Measurements from ENCODE around the gene HCK.
"Not testable (repeated sequence)": the region's sequence is repeated elsewhere in the genome, so short reads cannot be mapped to it uniquely, and the experiment has no call there.

HCK gene

DNA sequence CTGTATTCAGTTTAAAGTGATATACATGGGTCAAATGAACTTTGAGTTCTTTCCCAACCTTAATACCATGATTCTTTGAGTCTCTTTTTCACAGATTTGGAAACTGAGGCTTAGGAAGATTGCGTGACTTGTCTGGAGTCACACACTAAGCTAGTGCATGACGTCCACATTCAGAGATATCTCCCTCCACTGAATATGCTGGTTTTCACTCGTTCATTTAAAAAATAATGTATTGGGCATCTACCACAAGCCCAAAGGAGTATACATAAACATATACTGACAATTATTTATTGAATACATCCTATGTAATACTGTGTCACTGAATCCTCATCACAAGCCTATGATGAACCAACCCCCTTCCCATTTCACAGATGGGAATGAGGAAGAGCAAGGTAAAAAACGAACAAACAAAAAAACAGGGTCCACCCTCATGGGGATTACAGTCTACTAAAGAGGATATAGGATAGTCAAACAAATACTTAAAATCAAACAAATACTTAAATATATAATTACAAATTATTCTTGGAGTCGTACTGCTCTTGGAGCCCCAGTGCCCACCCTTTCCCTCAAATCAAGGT lies 56.9 kb downstream of the HCK start:
- DNase-seq (ENCODE audit: low read depth): no peak

DNA sequence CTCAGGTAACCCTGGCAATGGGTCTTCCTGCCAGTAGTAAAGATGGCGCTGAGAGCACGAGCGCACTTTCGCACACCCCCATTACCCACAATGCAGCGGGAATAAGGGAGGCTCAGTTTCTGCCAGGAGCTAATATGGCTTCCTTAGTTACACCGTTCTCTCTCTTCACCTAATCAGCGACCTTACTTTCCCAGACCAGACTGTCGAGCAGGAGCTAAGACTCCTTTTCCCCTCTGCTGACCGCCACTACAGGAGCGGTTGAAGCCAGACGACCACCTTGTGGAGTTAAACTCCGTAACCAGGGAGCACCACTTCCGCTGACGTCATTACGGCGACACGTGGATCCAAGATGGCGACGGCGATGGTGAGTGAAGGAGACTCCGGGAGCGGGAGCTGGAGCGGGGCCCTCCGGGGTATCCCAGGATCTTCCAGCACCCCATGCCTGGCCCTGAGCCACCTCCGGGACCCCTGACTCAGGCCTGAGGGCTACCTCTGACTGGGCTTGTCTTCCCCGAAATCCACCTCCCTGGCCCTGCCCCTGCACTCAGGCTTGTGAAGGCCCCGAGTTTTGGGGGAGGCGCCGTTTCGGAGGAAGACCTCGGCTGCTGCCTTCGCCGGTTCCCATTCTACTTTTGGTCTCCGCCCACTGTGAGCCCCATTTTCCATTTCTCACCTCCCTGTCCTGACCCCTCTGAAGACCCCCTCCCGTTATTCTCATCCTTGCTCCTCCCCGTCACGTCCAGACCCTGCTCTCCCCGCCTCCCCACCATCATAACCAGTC lies 57.5 kb downstream of the HCK start, which contains the start of gene TM9SF4:
TM9SF4 (plus strand) TSS at position 323 of the 781 bp plus-strand sequence; CDS start at position 350, 27 bp downstream.
- peak; percentile 70 for DNase-seq (ENCODE audit: low read depth)

- no peak for DNase-seq (ENCODE audit: low read depth)
Observed at GRCh38 chr20:32110173-32110704, 58.2 kb downstream of the HCK start.

- DNase-seq (ENCODE audit: low read depth): no peak
Observed at GRCh38 chr20:32110727-32111126, 58.7 kb downstream of the HCK start.

GRCh38 chr20:32111156-32111686 lies 59.2 kb downstream of the HCK start:
- DNase-seq (ENCODE audit: low read depth): no peak

DNA sequence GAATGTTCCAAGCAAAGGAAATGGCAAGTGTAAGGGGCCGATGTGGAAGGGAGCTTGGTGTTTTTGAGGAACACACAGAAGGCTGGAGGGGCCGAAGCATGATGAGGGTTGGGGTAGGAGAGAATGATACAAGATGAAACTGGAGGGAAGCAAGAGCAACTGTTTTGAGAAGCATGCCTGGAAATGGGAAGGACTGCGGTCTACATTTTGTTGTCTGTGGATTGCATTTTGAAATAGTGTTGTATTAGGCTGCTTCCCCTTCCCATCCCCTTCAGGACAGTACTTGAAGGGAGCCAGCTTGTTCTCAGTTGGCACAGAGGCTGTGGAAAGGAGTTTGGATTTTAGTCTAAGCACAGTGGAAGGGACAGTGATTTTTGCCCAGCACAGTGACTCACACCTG lies 59.7 kb downstream of the HCK start:
- no peak for DNase-seq (ENCODE audit: low read depth)

DNA sequence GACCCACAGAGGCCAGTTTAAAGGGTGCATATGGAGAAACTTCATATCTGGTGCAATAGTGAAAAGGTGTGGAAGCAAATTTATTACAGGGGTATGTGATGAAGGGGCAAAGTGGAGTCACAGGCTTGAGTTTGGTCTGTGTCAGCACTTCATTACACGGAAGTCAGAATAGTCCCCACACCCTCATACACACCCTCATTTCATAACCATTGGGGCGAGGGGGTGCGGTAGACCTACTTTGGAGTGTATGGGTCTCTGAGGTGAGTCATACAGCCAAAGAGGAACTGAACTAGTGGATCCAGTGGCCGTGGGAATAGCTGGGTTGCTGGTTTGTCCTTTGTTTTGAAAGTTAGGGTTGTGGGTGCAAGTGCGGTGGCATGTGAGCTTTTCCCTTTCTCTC lies 60.8 kb downstream of the HCK start:
- DNase-seq (ENCODE audit: low read depth): no peak

GRCh38 chr20:32113591-32114260 lies 61.7 kb downstream of the HCK start:
- no peak for DNase-seq (ENCODE audit: low read depth)

DNA sequence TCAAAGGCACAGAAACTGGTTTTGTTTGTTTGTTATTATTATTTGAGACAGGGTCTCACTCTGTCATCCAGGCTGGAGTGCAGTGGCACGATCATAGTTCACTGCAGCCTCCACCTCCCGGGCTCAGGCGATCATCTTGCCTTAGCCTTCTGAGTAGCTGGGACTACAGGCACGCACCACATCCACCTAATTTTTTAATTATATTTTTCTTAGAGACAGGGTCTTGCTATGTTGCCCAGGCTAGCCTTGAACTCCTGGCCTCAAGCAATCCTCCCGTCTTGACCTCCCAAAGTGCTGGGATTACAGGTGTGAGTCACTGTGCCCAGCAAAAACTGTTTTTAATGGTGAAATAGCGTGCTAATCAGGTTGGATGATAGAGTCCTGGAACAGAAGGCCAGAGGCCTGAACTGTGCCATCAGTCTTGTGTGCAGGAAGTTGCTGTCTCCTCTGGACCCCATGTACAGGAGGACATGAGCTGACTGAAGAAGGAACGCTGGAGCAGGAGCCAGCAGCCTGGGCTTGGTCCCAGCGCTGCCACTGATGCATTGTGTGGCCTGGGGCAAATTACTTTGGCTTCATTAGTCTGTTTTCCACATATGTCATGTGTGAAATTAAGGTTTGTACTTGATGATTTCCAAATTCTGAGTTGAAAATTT lies 62.4 kb downstream of the HCK start:
- no peak for DNase-seq (ENCODE audit: low read depth)

DNA sequence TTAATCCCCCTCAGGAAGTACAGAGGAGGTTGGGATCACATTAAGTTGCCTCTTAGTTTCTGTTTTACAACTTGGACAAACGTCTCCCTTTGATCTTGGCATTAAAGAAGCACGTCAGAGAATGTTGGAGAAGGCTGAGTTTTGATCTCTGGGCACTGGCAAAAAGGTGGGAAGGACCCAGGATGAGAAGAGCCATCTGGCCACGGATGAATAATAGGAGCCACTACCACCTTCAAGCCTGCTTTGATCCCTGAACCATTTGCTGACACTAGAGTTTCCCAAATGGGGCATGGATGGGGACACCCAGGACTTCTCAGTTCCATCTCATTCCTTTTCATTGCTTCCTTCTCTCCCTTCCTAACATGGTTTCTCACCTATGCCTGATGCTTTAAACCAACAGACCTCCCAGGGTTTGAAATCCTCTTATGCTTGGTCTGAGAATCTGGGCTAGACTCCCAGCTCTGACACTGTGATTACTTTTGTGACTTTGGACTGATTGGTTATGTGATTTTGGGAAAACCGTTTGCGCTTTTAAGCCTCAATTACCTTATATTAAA lies 63.2 kb downstream of the HCK start:
- no peak for DNase-seq (ENCODE audit: low read depth)

DNA sequence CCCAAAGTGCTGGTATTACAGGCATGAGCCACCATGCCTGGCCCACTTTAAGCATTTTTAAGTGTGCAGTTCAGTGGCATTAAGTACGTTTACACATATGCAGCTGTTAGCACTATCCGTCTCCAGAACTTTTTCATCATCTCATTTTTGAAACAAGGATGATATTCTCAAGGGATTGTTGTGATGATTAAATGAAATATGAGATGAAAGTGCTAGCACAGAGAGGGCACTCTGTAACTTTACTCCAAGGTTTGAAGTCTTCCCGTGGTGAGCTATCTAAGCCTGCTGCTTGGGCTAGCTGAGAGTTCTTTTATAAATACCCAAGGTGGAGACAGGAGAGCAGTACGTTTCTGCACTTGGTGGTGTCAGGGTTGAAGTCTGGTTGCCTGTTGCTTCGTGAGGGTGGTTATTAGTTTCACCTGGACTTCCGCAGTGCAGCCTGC lies 64.1 kb downstream of the HCK start:
- DNase-seq (ENCODE audit: low read depth): no peak

DNA sequence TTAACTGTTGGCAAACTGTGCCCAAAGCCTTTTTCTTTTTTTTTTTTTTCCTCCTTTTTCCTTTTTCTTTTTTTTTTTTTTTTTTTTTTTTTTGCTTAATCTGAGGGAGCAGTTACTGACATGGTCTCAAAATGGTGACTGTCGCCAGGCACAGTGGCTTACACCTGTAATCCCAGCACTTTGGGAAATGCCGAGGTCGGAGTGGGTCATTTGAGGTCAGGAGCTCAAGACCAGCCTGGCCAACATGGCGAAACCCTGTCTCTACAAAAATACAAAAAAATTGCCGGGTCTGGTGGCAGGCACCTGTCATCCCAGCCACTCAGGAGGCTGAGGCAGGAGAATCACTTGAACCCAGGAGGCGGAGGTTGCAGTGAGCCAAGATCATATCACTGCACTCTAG lies 64.8 kb downstream of the HCK start:
- DNase-seq (ENCODE audit: low read depth): not testable (repeated sequence)

GRCh38 chr20:32118427-32118826 lies 66.4 kb downstream of the HCK start:
- not testable (repeated sequence) for DNase-seq (ENCODE audit: low read depth)

DNA sequence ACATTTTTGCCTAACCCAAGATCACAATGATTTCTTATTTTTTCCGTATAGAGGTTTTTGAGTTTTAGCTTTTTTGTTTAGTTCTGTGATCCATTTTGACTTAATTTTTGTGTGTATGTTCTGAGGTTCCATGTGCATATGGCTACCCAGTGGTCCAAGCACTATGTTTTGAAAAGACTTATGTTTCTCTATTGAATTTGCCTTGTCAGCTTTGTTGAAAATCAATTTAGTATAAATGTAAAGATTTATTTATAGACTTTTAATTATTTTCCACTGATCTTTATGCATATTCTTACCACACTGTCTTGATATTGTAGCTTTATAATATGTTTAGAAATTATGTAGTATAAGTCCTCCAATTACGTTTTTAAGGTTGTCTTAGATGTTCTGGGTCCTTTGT lies 67.7 kb downstream of the HCK start:
- no peak for DNase-seq (ENCODE audit: low read depth)

GRCh38 chr20:32121908-32122307 lies 69.9 kb downstream of the HCK start:
- not testable (repeated sequence) for DNase-seq (ENCODE audit: low read depth)

GRCh38 chr20:32123088-32123487 lies 71.0 kb downstream of the HCK start:
- DNase-seq (ENCODE audit: low read depth): no peak

GRCh38 chr20:32124916-32125454 lies 72.9 kb downstream of the HCK start:
- no peak for DNase-seq (ENCODE audit: low read depth)

GRCh38 chr20:32125506-32125905 lies 73.5 kb downstream of the HCK start:
- DNase-seq (ENCODE audit: low read depth): no peak

DNA sequence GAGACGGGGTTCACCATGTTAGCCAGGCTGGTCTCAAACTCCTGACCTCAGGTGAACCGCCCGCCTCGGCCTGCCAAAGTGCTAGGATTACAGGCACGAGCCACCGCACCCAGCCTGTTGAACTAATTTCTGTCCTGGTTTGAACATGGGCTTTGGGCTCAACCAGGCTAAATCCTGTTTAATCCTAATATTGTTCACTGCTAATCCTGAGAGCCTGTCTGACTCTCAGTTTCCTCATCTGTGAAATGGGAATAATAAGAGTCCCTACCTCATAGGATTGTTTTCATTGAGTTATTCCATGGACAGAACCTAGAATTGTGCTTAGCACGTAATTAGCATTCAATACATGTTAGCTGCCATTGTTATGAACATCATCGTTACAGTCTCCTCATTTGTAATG lies 74.9 kb downstream of the HCK start:
- no peak for DNase-seq (ENCODE audit: low read depth)

GRCh38 chr20:32127347-32127746 lies 75.3 kb downstream of the HCK start:
- DNase-seq (ENCODE audit: low read depth): no peak

DNA sequence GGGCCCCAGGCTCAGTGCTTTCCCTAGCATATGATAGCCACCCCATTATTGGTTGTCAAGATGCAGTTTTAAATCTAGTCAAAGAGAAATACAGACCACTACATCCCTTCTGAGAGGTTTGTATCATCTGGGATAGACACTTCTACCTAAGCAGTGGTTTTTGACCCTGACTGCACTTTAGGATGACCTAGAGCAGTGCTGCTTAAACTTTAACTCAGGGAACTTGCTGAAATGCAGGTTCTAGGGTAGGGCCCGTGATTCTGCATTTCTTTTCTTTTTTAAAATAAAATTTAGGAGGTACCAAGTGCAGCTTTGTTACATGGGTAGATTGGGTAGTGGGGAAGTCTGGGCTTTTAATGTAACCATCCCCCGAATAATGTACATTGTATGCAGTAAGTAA lies 76.1 kb downstream of the HCK start:
- DNase-seq (ENCODE audit: low read depth): no peak
